ENCODE data around the gene NCAM2. TPM values are rescaled to one million over a fixed set of nuclear protein-coding genes. Genes with fewer than 3 reads are reported as not detected.

Gene NCAM2
- total and polyA plus RNA-seq, 5 donors = 0.97 to 9.7 (median 8.2) TPM

DNA sequence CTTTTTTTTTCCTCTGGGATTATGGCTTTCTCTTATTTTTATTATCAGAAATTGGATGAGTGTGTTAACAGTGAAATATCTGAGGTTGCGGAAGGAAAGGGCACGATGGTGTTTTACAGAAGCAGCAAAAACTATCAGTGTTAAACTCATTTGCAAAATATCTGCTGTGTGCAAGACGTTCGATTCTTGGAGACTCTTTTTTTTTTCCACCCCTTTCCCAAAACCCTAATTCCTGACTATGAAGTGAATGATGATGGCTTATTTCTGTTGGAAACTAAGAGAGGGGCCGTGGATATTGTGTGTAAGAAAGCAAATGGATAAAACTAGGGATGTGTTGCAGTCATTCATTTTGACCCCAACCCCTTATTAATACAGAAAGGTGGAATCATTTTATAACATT, 677 bp downstream of the NCAM2 start:
- WGBS = 14% methylated on average over 5 of the region's 5 CpGs
- H3K27ac ChIP-seq (ENCODE audit: low read length) = no peak overlapping the region
- intact Hi-C loops (cut with DNase I) = no loop called here

GRCh38 chr21:20999659-21000058, 1.4 kb downstream of the NCAM2 start:
- Histone ChIP-seq H3K9me3 (ENCODE audit: control insufficient read depth, low read length) (no peaks in the 10 kb centered on the region), H3K4me3 (ENCODE audit: low read length) (no peak overlapping the region), H3K27me3 (ENCODE audit: control insufficient read depth, insufficient read depth) (no peaks in the 10 kb centered on the region), H3K27ac (ENCODE audit: low read length) (no peak overlapping the region), H3K4me1 (ENCODE audit: control insufficient read depth, insufficient read depth, low read length) (no peaks in the 10 kb centered on the region)
- DNase-seq = peak in 2 of 3 donors; percentile 15 to 42
- intact Hi-C loops (cut with DNase I) = loop anchor here in 1 of 4 donors (10.0 kb wide), 1 partner anchor 1795 kb away; no protein-coding TSS in a partner anchor
- peak; percentile 37 to 55 for ATAC-seq
- WGBS = 11% methylated on average over 3 of the region's 3 CpGs

More for the DNA sequence above, 677 bp downstream of the NCAM2 start:
- Histone ChIP-seq H3K27me3 (ENCODE audit: control insufficient read depth, insufficient read depth) (no peaks in the 10 kb centered on the region), H3K4me1 (ENCODE audit: control insufficient read depth, insufficient read depth, low read length) (no peaks in the 10 kb centered on the region), H3K9me3 (ENCODE audit: control insufficient read depth, low read length) (no peaks in the 10 kb centered on the region), H3K4me3 (ENCODE audit: low read length) (peak overlapping the region; percentile 95)
- ATAC-seq (no peak), DNase-seq (no peak)

- ATAC-seq (no peak), DNase-seq (no peak)
- Histone ChIP-seq H3K9me3 (ENCODE audit: control insufficient read depth, low read length) (no peaks in the 10 kb centered on the region), H3K27me3 (ENCODE audit: control insufficient read depth, insufficient read depth) (no peaks in the 10 kb centered on the region), H3K4me1 (ENCODE audit: control insufficient read depth, insufficient read depth, low read length) (no peaks in the 10 kb centered on the region), H3K27ac (ENCODE audit: low read length) (no peak overlapping the region), H3K4me3 (ENCODE audit: low read length) (no peak overlapping the region)
- WGBS = 39% methylated on average over 3 of the region's 3 CpGs
- intact Hi-C loops (cut with DNase I) = loop anchor here in 1 of 4 donors (10.0 kb wide), 1 partner anchor 1794 kb away; no protein-coding TSS in a partner anchor
Observed at GRCh38 chr21:21000591-21001175, 2.5 kb downstream of the NCAM2 start.

DNA sequence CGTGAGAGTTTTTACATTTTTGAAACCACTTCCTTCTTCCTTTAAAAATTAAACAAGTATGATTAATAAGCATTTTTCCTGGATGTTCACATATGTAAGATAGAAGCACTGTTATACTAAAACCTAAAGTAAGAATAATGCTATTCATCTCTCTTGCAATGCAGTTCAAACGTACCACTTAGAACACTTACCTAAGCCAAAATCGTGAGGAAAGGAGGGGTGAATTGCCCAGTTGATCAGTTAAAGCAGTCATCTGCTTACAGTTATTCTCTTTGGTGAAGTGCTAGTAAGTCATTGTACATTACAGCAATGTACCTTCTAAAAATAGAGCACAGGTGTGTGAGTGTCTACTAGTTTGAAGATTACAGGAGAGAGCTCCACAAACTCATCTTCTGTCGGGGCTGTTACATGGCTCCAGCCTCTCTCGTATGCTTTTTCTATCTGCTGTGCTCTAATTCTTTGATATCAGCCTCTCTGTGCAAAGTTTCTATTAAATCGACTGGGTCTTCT, 3.4 kb downstream of the NCAM2 start:
- ATAC-seq = no peak
- Histone ChIP-seq H3K27ac (ENCODE audit: low read length) (no peak overlapping the region), H3K4me3 (ENCODE audit: low read length) (no peak overlapping the region), H3K27me3 (ENCODE audit: control insufficient read depth, insufficient read depth) (no peaks in the 10 kb centered on the region), H3K4me1 (ENCODE audit: control insufficient read depth, insufficient read depth, low read length) (no peaks in the 10 kb centered on the region), H3K9me3 (ENCODE audit: control insufficient read depth, low read length) (no peaks in the 10 kb centered on the region)
- intact Hi-C loops (cut with DNase I) = loop anchor here in 1 of 4 donors (10.0 kb wide), 1 partner anchor 1793 kb away; no protein-coding TSS in a partner anchor
- no peak for DNase-seq
- WGBS = 62% methylated on average over 6 of the region's 6 CpGs

GRCh38 chr21:21002153-21002552, 3.9 kb downstream of the NCAM2 start:
- no peaks in the 10 kb centered on the region for H3K9me3 ChIP-seq (ENCODE audit: control insufficient read depth, low read length)
- DNase-seq (no peak), ATAC-seq (no peak)
- no peak overlapping the region for H3K27ac ChIP-seq (ENCODE audit: low read length)
- H3K4me3 ChIP-seq (ENCODE audit: low read length) = no peak overlapping the region
- WGBS = 45% methylated on average over 4 of the region's 4 CpGs
- H3K4me1 ChIP-seq (ENCODE audit: control insufficient read depth, insufficient read depth, low read length) = no peaks in the 10 kb centered on the region
- no peaks in the 10 kb centered on the region for H3K27me3 ChIP-seq (ENCODE audit: control insufficient read depth, insufficient read depth)
- intact Hi-C loops (cut with DNase I) = loop anchor here in 1 of 4 donors (10.0 kb wide), 1 partner anchor 1793 kb away; no protein-coding TSS in a partner anchor

GRCh38 chr21:21003701-21004100, 5.5 kb downstream of the NCAM2 start:
- intact Hi-C loops (cut with DNase I) = loop anchor here in 1 of 4 donors (10.0 kb wide), 1 partner anchor 1791 kb away; no protein-coding TSS in a partner anchor

DNA sequence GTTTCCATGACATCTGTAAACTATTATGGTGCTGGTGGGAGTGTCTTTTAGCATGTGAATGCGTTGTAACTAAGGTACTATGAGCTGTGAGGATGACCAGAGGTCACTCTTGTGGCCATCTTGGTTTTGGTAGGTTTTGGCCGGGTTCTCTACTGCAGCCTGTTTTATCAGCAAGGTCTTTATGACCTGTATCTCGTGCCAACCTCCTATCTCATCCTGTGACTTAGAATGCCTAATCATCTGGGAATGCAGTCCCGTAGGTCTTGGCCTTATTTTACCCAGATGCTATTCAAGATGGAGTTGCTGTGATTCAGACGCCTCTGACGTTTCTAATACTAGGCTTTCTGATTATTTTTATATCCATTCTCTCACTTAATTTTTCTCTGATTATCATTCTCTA, 9.4 kb downstream of the NCAM2 start:
- DNase-seq = no peak
- Histone ChIP-seq H3K4me1 (ENCODE audit: control insufficient read depth, insufficient read depth, low read length) (peaks cover 2% of the 10 kb centered on the region), H3K27ac (ENCODE audit: low read length) (no peak overlapping the region), H3K27me3 (ENCODE audit: control insufficient read depth, insufficient read depth) (no peaks in the 10 kb centered on the region), H3K4me3 (ENCODE audit: low read length) (no peak overlapping the region), H3K9me3 (ENCODE audit: control insufficient read depth, low read length) (no peaks in the 10 kb centered on the region)
- no peak for ATAC-seq
- 43% methylated on average over 6 of the region's 6 CpGs for whole genome bisulfite sequencing
- intact Hi-C loops (cut with DNase I) = loop anchor here in 1 of 4 donors (10.0 kb wide), 1 partner anchor 1787 kb away; no protein-coding TSS in a partner anchor

More at GRCh38 chr21:21003701-21004100, 5.5 kb downstream of the NCAM2 start:
- 59% methylated on average over 4 of the region's 4 CpGs for WGBS
- Histone ChIP-seq H3K9me3 (ENCODE audit: control insufficient read depth, low read length) (no peaks in the 10 kb centered on the region), H3K4me3 (ENCODE audit: low read length) (no peak overlapping the region), H3K4me1 (ENCODE audit: control insufficient read depth, insufficient read depth, low read length) (peaks cover 2% of the 10 kb centered on the region), H3K27ac (ENCODE audit: low read length) (no peak overlapping the region), H3K27me3 (ENCODE audit: control insufficient read depth, insufficient read depth) (no peaks in the 10 kb centered on the region)
- ATAC-seq (no peak), DNase-seq (no peak)

DNA sequence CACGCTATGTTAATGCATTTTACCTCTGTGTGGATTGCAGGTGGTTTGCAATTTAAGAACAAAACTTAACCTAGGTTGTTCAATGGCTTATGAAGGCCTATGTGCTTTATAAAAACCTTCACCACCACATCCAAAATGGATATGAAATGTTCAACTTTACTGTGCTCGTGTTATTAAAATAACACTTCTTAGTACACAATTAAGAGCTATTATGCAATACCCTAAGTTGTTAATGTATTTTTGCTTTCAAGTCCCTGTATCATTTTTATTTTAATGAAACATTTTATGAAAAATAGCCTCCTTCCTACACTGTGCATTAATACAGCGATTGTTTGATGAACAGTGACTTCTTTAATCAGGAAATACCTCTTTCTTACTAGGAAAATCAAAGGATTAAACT, 12.0 kb downstream of the NCAM2 start:
- DNase-seq = no peak
- H3K4me1 ChIP-seq (ENCODE audit: control insufficient read depth, insufficient read depth, low read length) = peaks cover 2% of the 10 kb centered on the region
- H3K4me3 ChIP-seq (ENCODE audit: low read length) = no peak overlapping the region
- no peaks in the 10 kb centered on the region for H3K27me3 ChIP-seq (ENCODE audit: control insufficient read depth, insufficient read depth)
- 76% methylated on average over 3 of the region's 3 CpGs for WGBS
- no peaks in the 10 kb centered on the region for H3K9me3 ChIP-seq (ENCODE audit: control insufficient read depth, low read length)
- no peak for ATAC-seq
- no peak overlapping the region for H3K27ac ChIP-seq (ENCODE audit: low read length)
- intact Hi-C loops (cut with DNase I) = no loop called here

GRCh38 chr21:21010698-21011097, 12.5 kb downstream of the NCAM2 start:
- Histone ChIP-seq H3K9me3 (ENCODE audit: control insufficient read depth, low read length) (no peaks in the 10 kb centered on the region), H3K27ac (ENCODE audit: low read length) (no peak overlapping the region), H3K4me3 (ENCODE audit: low read length) (no peak overlapping the region), H3K27me3 (ENCODE audit: control insufficient read depth, insufficient read depth) (no peaks in the 10 kb centered on the region), H3K4me1 (ENCODE audit: control insufficient read depth, insufficient read depth, low read length) (peaks cover 2% of the 10 kb centered on the region)
- ATAC-seq (no peak), DNase-seq (no peak)
- intact Hi-C loops (cut with DNase I) = no loop called here
- WGBS = 66% methylated on average over 3 of the region's 3 CpGs

GRCh38 chr21:21018821-21019220, 20.6 kb downstream of the NCAM2 start:
- no peaks in the 10 kb centered on the region for H3K9me3 ChIP-seq (ENCODE audit: control insufficient read depth, low read length)
- intact Hi-C loops (cut with DNase I) = no loop called here
- ATAC-seq = no peak
- no peak for DNase-seq
- H3K4me1 ChIP-seq (ENCODE audit: control insufficient read depth, insufficient read depth, low read length) = no peaks in the 10 kb centered on the region
- 20% methylated on average over 1 of the region's 1 CpG for WGBS
- H3K27ac ChIP-seq (ENCODE audit: low read length) = no peak overlapping the region
- H3K27me3 ChIP-seq (ENCODE audit: control insufficient read depth, insufficient read depth) = no peaks in the 10 kb centered on the region
- H3K4me3 ChIP-seq (ENCODE audit: low read length) = no peak overlapping the region

- no peak for ATAC-seq
- 77% methylated on average over 4 of the region's 4 CpGs for whole genome bisulfite sequencing
Observed at GRCh38 chr21:21019681-21020080, 21.5 kb downstream of the NCAM2 start.

More at GRCh38 chr21:21019681-21020080, 21.5 kb downstream of the NCAM2 start:
- no peaks in the 10 kb centered on the region for H3K27me3 ChIP-seq (ENCODE audit: control insufficient read depth, insufficient read depth)
- intact Hi-C loops (cut with DNase I) = no loop called here
- no peak overlapping the region for H3K27ac ChIP-seq (ENCODE audit: low read length)
- no peaks in the 10 kb centered on the region for H3K4me1 ChIP-seq (ENCODE audit: control insufficient read depth, insufficient read depth, low read length)
- H3K4me3 ChIP-seq (ENCODE audit: low read length) = no peak overlapping the region
- no peak for DNase-seq
- H3K9me3 ChIP-seq (ENCODE audit: control insufficient read depth, low read length) = no peaks in the 10 kb centered on the region

All from right cardiac atrium (tissue), 5 donors.